Peyer's patch (tissue), 4 donors: ENCODE data around the gene DDX46.

Experiments used
- POLR2A ChIP-seq, 2 donors: fragments of 450-650 bp; IDR thresholded peaks; one replicate each; pipeline ENCODE4 v1.5.1; 2017; ENCODE audit warnings: antibody characterized with exemption in 2 of 2, mild to moderate bottlenecking in 2 of 2, moderate library complexity in 2 of 2
- TF ChIP-seq, protein P1 (sequence below), 6 experiments: fragments of 450-650 bp in 4 of 6; fragments of 200-600 bp in 2 of 6; sonication (generic) in 1 of 6; IDR thresholded peaks; one replicate each; pipeline ENCODE4 v1.5.1; 2017 to 2019; ENCODE audit warnings: antibody characterized with exemption in 6 of 6, mild to moderate bottlenecking in 3 of 6, moderate library complexity in 1 of 6

GRCh38 chr5:134736173-134736812 is 22.3 kb upstream of the DDX46 start:
- no peak for TF ChIP-seq POLR2A (IDR thresholded peaks at IDR 0.05)
- TF ChIP-seq, protein P1, sequence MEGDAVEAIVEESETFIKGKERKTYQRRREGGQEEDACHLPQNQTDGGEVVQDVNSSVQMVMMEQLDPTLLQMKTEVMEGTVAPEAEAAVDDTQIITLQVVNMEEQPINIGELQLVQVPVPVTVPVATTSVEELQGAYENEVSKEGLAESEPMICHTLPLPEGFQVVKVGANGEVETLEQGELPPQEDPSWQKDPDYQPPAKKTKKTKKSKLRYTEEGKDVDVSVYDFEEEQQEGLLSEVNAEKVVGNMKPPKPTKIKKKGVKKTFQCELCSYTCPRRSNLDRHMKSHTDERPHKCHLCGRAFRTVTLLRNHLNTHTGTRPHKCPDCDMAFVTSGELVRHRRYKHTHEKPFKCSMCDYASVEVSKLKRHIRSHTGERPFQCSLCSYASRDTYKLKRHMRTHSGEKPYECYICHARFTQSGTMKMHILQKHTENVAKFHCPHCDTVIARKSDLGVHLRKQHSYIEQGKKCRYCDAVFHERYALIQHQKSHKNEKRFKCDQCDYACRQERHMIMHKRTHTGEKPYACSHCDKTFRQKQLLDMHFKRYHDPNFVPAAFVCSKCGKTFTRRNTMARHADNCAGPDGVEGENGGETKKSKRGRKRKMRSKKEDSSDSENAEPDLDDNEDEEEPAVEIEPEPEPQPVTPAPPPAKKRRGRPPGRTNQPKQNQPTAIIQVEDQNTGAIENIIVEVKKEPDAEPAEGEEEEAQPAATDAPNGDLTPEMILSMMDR (IDR thresholded peaks at IDR 0.05) = no peak
